PC-9 (cell line): ENCODE measurements around the gene FPGS.

ENCODE experiments used
- CTCF ChIP-seq: fragments of 200-600 bp; sonication (generic); conservative IDR thresholded peaks from 2 replicates; pipeline ENCODE4 v1.6.1; 2017; ENCODE audit warnings: mixed run types, antibody characterized with exemption, mild to moderate bottlenecking, moderate library complexity
- EZH2 ChIP-seq: fragments of 200-600 bp; sonication (generic); IDR thresholded peaks from 2 replicates; pipeline ENCODE4 v1.8.0; 2017; ENCODE audit warnings: antibody characterized with exemption, low read depth

- TF ChIP-seq CTCF (no peak), EZH2 (no peak)
Observed at GRCh38 chr9:127762111-127762676, 40.5 kb upstream of the FPGS start.
